Body of pancreas (tissue), 4 donors: ENCODE data around the gene ABCB9.

Experiments used
- POLR2A ChIP-seq, 3 donors: fragments of 450-650 bp; IDR thresholded peaks; one replicate each; pipeline ENCODE4 v1.6.1; 2016; ENCODE audit warnings: antibody characterized with exemption in 3 of 3, mild to moderate bottlenecking in 2 of 3
- TF ChIP-seq, protein P1 (sequence below), 7 experiments: fragments of 450-650 bp in 4 of 7; fragments of 200-600 bp in 3 of 7; sonication (generic) in 3 of 7; IDR thresholded peaks; one replicate each; pipeline ENCODE4 v1.5.1; 2016 to 2019; ENCODE audit warnings: antibody characterized with exemption in 7 of 7

GRCh38 chr12:123010681-123011080 lies 44.4 kb upstream of the ABCB9 start:
- TF ChIP-seq, protein P1, sequence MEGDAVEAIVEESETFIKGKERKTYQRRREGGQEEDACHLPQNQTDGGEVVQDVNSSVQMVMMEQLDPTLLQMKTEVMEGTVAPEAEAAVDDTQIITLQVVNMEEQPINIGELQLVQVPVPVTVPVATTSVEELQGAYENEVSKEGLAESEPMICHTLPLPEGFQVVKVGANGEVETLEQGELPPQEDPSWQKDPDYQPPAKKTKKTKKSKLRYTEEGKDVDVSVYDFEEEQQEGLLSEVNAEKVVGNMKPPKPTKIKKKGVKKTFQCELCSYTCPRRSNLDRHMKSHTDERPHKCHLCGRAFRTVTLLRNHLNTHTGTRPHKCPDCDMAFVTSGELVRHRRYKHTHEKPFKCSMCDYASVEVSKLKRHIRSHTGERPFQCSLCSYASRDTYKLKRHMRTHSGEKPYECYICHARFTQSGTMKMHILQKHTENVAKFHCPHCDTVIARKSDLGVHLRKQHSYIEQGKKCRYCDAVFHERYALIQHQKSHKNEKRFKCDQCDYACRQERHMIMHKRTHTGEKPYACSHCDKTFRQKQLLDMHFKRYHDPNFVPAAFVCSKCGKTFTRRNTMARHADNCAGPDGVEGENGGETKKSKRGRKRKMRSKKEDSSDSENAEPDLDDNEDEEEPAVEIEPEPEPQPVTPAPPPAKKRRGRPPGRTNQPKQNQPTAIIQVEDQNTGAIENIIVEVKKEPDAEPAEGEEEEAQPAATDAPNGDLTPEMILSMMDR (IDR thresholded peaks at IDR 0.05) = no peak
- TF ChIP-seq POLR2A (IDR thresholded peaks at IDR 0.05) = no peak
